NCI-H1092 treated with DMSO at 0.1 percent for 48 hours (cell line): ENCODE measurements around the gene USP34.

Source experiments
- DNase-seq: peaks from one replicate; lab custom pipeline; 2025; lab: John Stamatoyannopoulos, UW

The USP34 gene

GRCh38 chr2:61291851-61292575 is 178.9 kb downstream of the USP34 start:
- DNase-seq: no peak

GRCh38 chr2:61288070-61288841 is 182.6 kb downstream of the USP34 start:
- no peak for DNase-seq

- no peak for DNase-seq
Measured at GRCh38 chr2:61287254-61287653, 183.6 kb downstream of the USP34 start.

DNA sequence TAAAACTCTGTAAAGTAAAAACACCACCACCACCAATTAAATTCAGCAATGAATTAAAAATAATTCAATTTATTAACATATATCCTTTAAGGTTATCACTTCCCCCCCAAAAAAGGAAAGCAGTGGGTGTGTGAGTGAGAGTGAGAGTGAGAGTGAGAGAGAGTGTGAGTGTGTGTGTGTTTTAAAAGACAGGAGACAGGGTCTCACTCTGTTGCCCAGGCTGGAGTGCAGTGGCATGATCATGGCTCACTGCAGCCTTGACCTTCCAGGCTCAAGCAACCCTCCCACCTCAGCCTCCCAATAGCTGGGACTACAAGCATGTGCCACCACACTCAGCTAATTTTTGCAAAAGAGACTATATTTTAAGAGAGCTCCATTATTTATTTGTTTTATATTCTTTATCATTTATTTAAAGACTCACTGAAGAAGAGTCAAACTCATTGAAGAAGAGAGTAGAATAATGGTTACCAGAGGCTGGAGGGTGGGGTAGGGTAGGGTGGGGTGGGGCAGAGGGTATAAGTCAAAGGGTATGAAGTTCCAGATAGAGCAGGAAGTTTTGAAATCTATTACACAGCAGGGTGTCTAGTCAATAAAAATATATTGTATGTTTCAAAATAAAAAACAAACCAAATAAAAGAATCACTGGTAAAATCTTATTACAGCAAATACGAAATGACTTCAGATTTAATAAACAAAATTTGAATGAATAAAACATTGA is 187.3 kb downstream of the USP34 start:
- DNase-seq: no peak

DNA sequence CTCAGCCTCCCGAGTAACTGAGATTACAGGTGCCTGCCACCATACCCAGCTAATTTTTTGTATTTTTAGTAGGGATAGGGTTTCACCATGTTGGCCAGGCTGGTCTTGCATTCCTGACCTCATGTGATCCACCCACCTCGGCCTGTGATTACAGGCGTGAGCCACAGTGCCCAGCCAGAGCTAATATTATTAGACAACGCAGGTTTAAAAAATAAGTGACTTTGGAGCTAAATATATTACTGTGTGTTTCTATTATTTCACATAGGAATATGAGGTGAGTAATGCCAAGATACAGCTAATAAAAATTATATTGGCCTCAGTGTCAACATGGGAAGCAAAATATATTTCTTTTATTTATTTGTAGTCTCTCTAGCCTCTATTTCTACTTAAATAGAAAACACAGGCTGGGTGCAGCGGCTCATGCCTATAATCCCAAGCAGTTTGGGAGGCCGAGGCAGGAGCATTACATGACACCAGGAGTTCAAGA is 188.7 kb downstream of the USP34 start:
- no peak for DNase-seq

- no peak for DNase-seq
Measured at GRCh38 chr2:61281321-61281720, 189.6 kb downstream of the USP34 start.

DNA sequence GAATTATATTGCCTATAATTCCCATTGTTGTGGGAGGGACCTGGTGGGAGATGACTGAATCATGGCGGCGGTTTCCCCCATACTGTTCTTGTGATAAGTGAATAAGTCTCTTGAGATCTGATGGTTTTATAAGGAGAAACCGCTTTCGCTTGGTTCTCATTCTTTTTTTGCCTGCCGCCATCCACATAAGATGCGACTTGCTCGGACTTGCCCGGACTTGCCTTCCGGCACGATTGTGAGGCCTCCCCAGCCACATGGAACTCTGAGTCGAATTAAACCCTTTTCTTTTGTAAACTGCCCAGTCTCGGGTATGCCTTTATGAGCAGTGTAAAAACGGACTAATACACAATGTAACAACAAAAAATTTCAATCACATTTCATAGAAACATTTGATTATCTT is 193.1 kb downstream of the USP34 start:
- DNase-seq: no peak

DNA sequence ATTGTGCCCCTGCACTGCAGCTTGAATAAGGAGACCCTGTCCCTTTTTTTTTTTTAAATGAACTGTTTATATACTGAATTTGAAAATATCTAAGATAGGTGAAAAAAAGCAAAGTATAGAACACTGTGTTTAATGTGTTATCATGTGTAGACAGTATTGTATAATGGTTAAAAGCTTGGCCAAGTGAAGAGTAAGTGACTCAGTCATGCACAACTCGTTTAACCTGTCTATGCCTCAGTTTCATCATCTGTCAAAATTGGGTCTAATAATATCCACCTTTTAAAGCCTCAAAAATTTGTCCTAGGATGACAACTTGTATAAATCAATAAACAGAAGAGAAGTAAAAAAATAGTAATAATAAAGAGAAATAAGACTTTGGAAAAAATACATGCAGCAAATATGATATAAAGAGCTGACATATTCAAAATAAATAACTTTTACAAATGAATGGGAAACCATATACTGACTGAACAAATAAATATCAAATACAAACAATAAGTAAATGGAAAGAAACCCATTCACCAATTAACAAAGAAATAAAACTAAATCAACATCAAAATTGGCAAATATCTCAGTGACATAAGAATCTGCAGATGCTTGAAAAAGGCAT is 195.2 kb downstream of the USP34 start:
- no peak for DNase-seq

DNA sequence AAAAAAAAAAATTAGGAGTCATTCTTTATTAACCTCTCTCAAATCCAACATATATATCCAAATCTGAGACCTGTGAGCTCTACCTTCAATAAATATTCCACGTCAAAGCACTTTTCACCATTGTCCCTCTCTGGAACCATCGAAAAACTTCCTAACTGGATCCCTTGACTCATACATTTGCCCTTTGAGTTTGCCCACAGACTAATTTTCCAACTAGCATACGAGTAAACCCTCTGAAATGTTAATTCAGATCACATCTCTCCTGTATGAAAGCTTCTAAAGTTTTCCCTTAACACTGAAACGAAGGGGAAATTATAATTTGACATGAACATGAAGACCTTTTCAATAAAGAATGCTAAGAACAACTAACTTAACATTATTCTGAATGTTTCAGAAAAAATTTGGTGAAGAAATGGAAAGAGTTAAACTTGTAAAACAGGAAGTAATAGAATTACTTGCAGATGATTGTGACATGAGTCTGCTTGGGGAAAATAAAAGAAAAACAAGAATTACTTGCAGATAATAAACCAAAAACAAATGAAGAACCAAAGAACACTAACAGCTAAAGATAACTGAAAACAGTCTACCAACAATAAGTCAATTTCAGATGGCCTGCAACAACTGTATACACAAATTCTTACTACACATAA is 198.3 kb downstream of the USP34 start:
- no peak for DNase-seq

DNA sequence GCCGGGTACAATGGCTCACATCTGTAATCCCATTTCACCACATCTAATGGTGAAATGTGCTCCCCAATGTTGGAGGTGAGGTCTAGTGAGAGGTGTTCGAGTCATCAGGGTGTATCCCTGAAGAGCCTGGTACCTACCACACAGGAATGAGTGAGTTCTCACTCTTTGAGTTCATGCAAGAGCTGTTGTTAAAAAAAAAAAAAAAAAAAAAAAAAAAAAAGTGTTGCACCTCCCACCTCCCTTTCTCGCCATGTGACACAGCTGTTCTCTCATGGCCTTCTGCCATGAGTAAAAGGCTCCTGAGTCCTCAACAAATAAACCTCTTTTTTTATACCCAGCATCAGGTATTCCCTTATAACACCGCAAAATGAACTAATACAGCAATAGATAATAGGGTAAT is 202.6 kb downstream of the USP34 start:
- DNase-seq: no peak

DNA sequence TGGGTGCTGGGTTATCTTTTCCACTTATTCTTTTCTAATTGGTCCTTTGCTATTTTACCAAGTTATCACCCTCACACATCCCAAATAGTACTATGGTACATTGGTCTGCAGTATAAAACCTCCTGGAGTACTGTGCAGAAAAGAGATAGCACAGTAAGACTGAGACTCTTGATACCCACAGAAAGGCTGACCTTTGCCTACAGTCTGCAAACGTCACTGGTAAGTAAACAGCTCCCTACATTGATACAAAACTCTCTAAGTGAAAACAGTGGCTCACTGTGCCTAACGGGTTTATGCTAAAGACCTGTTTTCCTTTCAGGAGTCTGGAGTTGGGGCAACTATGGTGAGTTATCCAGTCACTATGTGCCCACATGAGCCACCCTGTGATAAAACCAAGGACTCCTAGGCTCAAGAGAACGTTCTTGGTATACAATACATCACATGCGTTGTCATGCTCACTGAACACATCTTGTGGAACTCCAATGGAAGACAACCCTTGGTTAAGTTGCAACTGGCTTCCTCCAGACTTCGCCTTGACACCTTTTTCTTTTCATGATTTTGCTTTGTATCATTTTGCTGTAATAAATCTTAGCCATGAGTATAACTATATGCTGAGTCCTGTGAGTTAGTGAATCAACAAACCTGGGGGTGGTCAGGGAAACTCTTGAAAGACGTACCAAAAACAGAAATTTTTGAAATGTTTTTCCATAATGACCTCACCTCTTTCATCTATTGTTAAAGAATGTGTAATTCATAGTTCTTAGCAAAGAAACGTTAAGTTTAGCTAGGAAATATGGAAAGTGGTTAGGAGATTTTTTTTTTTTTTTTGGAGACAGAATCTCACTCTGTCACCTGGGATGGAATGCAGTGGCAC is 204.0 kb downstream of the USP34 start:
- DNase-seq: no peak

- DNase-seq: no peak
Measured at GRCh38 chr2:61263830-61264229, 207.1 kb downstream of the USP34 start.

DNA sequence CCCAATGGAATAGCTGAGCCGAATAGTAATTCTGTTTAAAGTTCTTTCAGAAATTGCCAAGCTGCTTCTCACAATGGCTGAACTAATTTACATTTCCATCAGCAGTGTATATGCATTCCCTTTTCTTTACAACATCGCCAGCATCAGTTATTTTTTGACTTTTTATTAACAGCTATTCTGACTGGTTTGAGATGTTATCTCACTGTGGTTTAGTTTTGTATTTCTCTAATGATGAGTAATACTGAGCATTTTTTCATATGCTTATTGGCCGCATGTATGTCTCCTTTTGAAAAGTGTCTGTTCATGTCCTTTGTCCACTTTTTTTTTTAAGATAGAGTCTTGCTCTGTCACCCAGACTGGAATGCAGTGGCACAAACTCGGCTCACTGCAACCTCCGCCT is 208.2 kb downstream of the USP34 start:
- no peak for DNase-seq

- DNase-seq: no peak
Measured at GRCh38 chr2:61257446-61257845, 213.4 kb downstream of the USP34 start.

- DNase-seq: no peak
Measured at GRCh38 chr2:61255580-61256437, 215.1 kb downstream of the USP34 start.

DNA sequence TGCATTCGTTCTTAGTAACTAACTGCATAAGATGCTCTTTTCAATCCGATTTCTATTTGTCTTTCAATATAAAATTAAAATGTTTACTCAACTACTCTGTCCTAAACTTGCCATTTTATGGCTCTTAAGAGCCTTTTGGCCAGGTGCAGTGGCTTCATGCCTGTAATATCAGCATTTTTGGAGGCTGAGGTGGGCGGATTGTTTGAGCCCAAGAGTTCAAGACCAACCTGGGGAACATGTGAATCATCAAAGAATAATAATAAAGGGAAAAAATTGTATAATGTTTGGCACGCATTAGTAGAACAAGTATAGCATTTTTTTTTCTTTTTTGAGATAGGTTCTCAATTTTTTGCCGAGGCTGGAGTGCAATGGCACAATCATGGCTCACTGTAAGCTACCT is 216.4 kb downstream of the USP34 start:
- no peak for DNase-seq

GRCh38 chr2:61253136-61253535 is 217.8 kb downstream of the USP34 start:
- no peak for DNase-seq

GRCh38 chr2:61252031-61252430 is 218.9 kb downstream of the USP34 start:
- no peak for DNase-seq

GRCh38 chr2:61249521-61250071 is 221.3 kb downstream of the USP34 start:
- DNase-seq: no peak
